SK-N-MC (cell line): ENCODE measurements around the gene MCEMP1.

Experiments
- EZH2 ChIP-seq: fragments of 200-600 bp; sonication (generic); IDR thresholded peaks from one replicate; pipeline ENCODE4 v1.6.1; 2017; ENCODE audit warnings: antibody characterized with exemption
- POLR2AphosphoS5 ChIP-seq: IDR thresholded peaks from 2 replicates; pipeline ENCODE4 v1.6.1; 2012; ENCODE audit warnings: mild to moderate bottlenecking, low read depth, low read length, borderline replicate concordance

- TF ChIP-seq EZH2: no peak
- TF ChIP-seq POLR2AphosphoS5: no peak
Observed at GRCh38 chr19:7643031-7643415, 33.9 kb upstream of the MCEMP1 start.
